C4-2B (cell line): Measurements from ENCODE around the gene OR2C1.

ENCODE experiments used
- H3K27ac ChIP-seq: fragments of 450-650 bp; 2 replicates; pipeline ENCODE4 v1.5.1; 2017
- ZFX ChIP-seq: fragments of 450-650 bp; IDR thresholded peaks from 2 replicates; pipeline ENCODE4 v1.6.1; 2017
- TF ChIP-seq, protein P1 (sequence below): fragments of 450-650 bp; conservative IDR thresholded peaks from 2 replicates; pipeline ENCODE4 v1.5.1; 2017; ENCODE audit warnings: mild to moderate bottlenecking

OR2C1 gene

DNA sequence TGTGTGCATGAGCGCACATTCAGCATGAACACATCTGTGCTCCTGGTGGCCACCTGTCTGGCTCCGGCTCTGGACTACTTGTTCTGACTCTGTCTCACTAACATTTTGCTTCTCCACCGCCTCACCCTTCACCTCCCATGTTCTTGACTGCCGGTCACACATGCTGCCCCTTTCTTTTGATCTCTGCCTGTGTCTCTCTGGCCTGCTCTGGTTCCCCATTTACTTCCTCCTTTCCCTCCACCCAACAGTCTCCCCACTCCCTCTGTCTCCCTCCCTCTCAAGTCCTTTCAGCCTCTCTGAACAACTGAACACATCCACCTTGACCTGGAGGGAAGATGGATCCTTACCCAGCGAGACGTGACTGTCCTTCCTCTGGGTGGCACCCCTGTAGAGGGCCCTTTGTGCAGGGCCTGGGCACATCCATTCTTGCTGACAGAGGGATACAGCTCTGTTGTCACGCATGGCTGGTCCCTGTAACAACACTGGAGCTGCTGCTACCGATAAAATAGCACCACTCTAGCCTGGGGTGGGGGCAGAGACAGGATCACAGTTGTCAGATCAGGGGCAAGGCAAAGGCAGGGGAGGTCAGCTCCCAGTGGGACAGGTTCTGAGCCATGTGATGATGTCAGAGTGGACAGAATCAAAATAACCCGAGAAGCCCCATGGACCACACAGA, 34.1 kb downstream of the OR2C1 start:
- H3K27ac ChIP-seq, result no peak overlapping the region
- TF ChIP-seq ZFX, result no peak
- TF ChIP-seq, protein P1, sequence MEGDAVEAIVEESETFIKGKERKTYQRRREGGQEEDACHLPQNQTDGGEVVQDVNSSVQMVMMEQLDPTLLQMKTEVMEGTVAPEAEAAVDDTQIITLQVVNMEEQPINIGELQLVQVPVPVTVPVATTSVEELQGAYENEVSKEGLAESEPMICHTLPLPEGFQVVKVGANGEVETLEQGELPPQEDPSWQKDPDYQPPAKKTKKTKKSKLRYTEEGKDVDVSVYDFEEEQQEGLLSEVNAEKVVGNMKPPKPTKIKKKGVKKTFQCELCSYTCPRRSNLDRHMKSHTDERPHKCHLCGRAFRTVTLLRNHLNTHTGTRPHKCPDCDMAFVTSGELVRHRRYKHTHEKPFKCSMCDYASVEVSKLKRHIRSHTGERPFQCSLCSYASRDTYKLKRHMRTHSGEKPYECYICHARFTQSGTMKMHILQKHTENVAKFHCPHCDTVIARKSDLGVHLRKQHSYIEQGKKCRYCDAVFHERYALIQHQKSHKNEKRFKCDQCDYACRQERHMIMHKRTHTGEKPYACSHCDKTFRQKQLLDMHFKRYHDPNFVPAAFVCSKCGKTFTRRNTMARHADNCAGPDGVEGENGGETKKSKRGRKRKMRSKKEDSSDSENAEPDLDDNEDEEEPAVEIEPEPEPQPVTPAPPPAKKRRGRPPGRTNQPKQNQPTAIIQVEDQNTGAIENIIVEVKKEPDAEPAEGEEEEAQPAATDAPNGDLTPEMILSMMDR, result no peak

DNA sequence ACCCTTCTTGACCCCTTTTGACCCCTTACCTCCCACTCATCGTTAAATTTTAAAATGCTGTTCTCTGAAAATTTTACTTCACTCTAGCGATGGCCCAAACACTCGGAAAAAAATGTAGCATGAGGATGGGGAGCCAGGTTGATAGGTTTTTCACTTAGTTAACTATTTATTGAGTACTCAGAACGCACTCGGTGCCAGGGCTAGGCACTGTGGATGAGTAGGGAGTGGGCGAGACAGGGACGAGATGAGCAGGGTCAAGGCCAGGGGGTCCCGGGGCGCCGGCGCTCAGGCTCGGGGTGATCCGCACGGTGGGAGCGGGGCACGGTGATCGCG, 44.7 kb downstream of the OR2C1 start:
- no peak for TF ChIP-seq ZFX
- TF ChIP-seq, protein P1, result no peak
- H3K27ac ChIP-seq, result peak overlapping the region; percentile 82

DNA sequence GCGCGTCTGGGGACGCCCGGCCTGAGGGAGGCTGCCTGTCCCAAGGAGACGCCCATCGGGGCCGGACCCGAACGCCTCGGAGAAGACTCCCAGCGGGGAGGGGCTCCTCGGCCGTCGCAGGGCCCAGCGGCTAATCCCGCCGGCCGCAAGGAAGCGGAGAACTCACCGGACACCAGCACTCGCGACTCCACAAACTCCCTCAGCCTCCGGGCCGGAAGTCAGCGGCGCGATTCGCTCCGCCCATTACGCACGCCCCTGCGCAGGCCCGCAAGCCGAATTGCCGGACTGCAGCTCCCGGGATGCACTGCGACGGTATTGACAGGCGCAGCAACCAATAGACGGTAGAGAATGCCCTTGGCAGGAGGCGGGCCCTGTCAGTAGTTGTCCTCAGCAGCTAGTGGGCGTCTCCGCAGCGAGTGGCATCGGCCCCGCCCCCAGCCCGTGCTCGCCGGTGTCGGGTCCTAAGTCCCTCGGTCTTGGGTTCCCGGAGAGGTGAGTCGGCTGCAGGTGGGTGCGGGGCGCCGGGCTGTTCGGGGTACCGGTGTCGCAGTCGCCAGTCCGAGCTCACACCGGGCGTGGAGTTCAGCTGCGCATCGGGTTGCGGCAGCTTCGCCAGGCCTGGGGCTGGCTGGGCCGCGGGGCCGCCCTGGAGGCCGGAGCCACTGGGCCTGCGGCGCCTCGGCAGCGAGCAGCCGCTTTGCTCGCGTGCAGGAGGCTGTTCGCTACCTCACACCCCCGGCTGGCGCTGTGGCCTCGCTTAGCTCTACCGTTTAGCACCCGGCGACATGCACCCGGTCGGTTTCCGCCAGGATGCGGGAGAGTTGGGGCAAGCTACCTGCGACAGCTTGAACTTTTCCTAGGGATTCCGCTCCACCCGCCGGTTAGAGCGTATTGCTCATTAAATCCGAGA, 45.3 kb downstream of the OR2C1 start, which contains the start of the genes ZNF174 and ZSCAN32:
TSS of gene ZNF174 (plus strand) at position 437 of the 910 bp plus-strand sequence. CDS start 790 bp downstream, outside the sequence.
TSS of gene ZSCAN32 (minus strand) at position 226 of the 910 bp plus-strand sequence. CDS start 3,447 bp downstream, outside the sequence.
- TF ChIP-seq, protein P1, result no peak
- TF ChIP-seq ZFX, result peak; percentile 97
- peak within 1 kb of the TSS; percentile 82 for H3K27ac ChIP-seq

DNA sequence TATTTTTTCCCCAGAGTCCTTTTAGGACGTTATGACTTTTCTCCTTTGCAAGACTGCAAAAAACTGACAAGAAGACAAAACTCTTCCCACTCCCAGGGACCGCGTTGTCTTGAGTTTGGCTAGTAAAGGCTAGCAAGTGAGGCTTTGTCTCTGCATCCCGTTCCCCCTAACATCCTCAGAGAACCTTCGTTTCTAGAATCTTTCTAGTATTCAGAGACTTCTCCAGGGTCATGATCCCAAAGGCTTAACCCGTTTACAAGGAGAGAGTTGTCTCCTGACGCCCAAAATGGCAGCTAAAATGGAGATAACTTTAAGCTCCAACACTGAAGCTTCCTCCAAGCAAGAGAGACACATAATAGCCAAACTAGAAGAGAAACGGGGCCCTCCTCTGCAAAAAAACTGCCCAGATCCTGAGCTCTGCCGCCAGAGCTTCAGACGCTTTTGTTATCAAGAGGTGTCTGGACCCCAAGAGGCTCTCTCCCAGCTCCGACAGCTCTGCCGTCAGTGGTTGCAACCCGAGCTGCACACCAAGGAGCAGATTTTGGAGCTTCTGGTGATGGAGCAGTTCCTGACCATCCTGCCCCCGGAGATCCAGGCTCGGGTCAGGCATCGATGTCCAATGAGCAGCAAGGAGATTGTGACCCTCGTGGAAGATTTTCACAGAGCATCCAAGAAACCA, 46.2 kb downstream of the OR2C1 start:
- TF ChIP-seq, protein P1, result no peak
- TF ChIP-seq ZFX, result no peak

More for the DNA sequence above, 46.2 kb downstream of the OR2C1 start:
- peak overlapping the region; percentile 82 for H3K27ac ChIP-seq
